ENCODE results near the gene CDH13. TPM values are rescaled to one million over a fixed set of nuclear protein-coding genes. Genes with fewer than 3 reads are reported as not detected.

Gene CDH13
- total RNA-seq, 2 donors from 2014 or later = 228 to 280 TPM

DNA sequence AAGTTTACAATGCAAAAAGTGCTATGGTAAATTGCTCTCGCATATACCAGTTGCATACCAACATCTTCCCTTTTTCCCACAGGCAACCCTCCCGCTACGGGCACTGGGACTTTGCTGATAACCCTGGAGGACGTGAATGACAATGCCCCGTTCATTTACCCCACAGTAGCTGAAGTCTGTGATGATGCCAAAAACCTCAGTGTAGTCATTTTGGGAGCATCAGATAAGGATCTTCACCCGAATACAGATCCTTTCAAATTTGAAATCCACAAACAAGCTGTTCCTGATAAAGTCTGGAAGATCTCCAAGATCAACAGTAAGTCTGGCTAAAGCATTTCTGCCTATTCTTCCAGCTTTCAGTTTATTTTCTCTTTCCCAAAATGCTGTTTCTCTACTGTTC is 1153.1 kb downstream of the CDH13 start:
- peaks cover 10 to 20% of the 10 kb centered on the region in 2 donors for H3K4me1 ChIP-seq (ENCODE audit: control insufficient read depth in 1 of 2, low read depth in 2 of 2)
- DNase-seq (ENCODE audit: low spot score) (no peak), ATAC-seq (ENCODE audit: insufficient number of reproducible peaks, low FRiP score, low read depth) (no peak)
- H3K36me3 ChIP-seq = no peaks in the 10 kb centered on the region
- peak overlapping the region; percentile 42 for H3K4me3 ChIP-seq
- TF ChIP-seq, protein P1, sequence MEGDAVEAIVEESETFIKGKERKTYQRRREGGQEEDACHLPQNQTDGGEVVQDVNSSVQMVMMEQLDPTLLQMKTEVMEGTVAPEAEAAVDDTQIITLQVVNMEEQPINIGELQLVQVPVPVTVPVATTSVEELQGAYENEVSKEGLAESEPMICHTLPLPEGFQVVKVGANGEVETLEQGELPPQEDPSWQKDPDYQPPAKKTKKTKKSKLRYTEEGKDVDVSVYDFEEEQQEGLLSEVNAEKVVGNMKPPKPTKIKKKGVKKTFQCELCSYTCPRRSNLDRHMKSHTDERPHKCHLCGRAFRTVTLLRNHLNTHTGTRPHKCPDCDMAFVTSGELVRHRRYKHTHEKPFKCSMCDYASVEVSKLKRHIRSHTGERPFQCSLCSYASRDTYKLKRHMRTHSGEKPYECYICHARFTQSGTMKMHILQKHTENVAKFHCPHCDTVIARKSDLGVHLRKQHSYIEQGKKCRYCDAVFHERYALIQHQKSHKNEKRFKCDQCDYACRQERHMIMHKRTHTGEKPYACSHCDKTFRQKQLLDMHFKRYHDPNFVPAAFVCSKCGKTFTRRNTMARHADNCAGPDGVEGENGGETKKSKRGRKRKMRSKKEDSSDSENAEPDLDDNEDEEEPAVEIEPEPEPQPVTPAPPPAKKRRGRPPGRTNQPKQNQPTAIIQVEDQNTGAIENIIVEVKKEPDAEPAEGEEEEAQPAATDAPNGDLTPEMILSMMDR (IDR thresholded peaks at IDR 0.05) = no peak
- no peaks in the 10 kb centered on the region for H3K27me3 ChIP-seq (replicated peaks; ENCODE audit: insufficient read depth)
- no peak overlapping the region for H3K27ac ChIP-seq
- H3K9me3 ChIP-seq = no peaks in the 10 kb centered on the region

- Histone ChIP-seq H3K27me3 (replicated peaks; ENCODE audit: insufficient read depth) (no peaks in the 10 kb centered on the region), H3K36me3 (no peaks in the 10 kb centered on the region), H3K4me1 (ENCODE audit: control insufficient read depth in 1 of 2, low read depth in 2 of 2) (peaks cover 2 to 5% of the 10 kb centered on the region in 2 donors), H3K9me3 (no peaks in the 10 kb centered on the region), H3K27ac (no peak overlapping the region), H3K4me3 (no peak overlapping the region)
- TF ChIP-seq, protein P1 (IDR thresholded peaks at IDR 0.05) = no peak
- no peak for ATAC-seq (ENCODE audit: insufficient number of reproducible peaks, low FRiP score, low read depth)
- no peak for DNase-seq (ENCODE audit: low spot score)
Measured at GRCh38 chr16:83785455-83785854, 1158.7 kb downstream of the CDH13 start.

- TF ChIP-seq, protein P1 (IDR thresholded peaks at IDR 0.05) = no peak
- Histone ChIP-seq H3K27ac (no peak overlapping the region), H3K9me3 (no peaks in the 10 kb centered on the region), H3K4me3 (no peak overlapping the region), H3K27me3 (replicated peaks; ENCODE audit: insufficient read depth) (no peaks in the 10 kb centered on the region), H3K4me1 (ENCODE audit: control insufficient read depth in 1 of 2, low read depth in 2 of 2) (peaks cover 0 to 19% of the 10 kb centered on the region in 2 donors), H3K36me3 (no peaks in the 10 kb centered on the region)
- DNase-seq (ENCODE audit: low spot score) (no peak), ATAC-seq (ENCODE audit: insufficient number of reproducible peaks, low FRiP score, low read depth) (no peak)
Measured at GRCh38 chr16:83789642-83790401, 1163.1 kb downstream of the CDH13 start.

DNA sequence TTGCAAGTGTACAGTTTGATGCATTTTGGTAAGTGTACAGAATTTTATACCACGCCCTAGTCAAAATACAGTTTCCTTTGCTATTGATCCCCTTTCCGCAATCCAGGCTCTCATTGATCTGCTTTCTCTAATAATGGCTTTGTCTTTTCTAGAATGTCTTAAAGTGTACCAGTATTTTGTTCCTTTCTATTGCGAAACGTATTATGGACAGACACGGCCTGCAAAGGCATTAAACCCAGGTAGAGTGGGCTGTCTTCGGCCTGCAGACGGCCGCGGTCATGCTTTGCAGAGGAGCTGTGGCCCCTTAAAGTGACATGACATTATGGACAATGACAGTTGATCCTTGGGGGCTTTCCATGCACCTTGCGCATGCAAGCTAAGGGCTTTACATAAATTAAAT is 1165.1 kb downstream of the CDH13 start:
- no peaks in the 10 kb centered on the region for H3K36me3 ChIP-seq
- no peak overlapping the region for H3K4me3 ChIP-seq
- ATAC-seq (ENCODE audit: insufficient number of reproducible peaks, low FRiP score, low read depth) = no peak
- no peak overlapping the region for H3K27ac ChIP-seq
- H3K9me3 ChIP-seq = no peaks in the 10 kb centered on the region
- TF ChIP-seq, protein P1 (IDR thresholded peaks at IDR 0.05) = no peak
- H3K4me1 ChIP-seq (ENCODE audit: control insufficient read depth in 1 of 2, low read depth in 2 of 2) = peaks cover 0 to 19% of the 10 kb centered on the region in 2 donors
- H3K27me3 ChIP-seq (replicated peaks; ENCODE audit: insufficient read depth) = no peaks in the 10 kb centered on the region
- no peak for DNase-seq (ENCODE audit: low spot score)

- DNase-seq (ENCODE audit: low spot score) (no peak), ATAC-seq (ENCODE audit: insufficient number of reproducible peaks, low FRiP score, low read depth) (no peak)
- H3K4me3 ChIP-seq = no peak overlapping the region
- H3K9me3 ChIP-seq = no peaks in the 10 kb centered on the region
- H3K4me1 ChIP-seq (ENCODE audit: control insufficient read depth in 1 of 2, low read depth in 2 of 2) = peaks cover 0 to 19% of the 10 kb centered on the region in 2 donors
- TF ChIP-seq, protein P1 (IDR thresholded peaks at IDR 0.05) = no peak
- peak overlapping the region in 1 of 2 donors; percentile 54 for H3K27ac ChIP-seq
- H3K36me3 ChIP-seq = no peaks in the 10 kb centered on the region
- H3K27me3 ChIP-seq (replicated peaks; ENCODE audit: insufficient read depth) = no peaks in the 10 kb centered on the region
Measured at GRCh38 chr16:83792391-83792790, 1165.6 kb downstream of the CDH13 start.
